ENCODE measurements around the gene ZYG11B.
A peak's percentile ranks its signal among the peaks of the same experiment; 100 is the strongest.
"Not testable (repeated sequence)": the region's sequence is repeated elsewhere in the genome, so short reads cannot be mapped to it uniquely, and the experiment has no call there.

The ZYG11B gene

DNA sequence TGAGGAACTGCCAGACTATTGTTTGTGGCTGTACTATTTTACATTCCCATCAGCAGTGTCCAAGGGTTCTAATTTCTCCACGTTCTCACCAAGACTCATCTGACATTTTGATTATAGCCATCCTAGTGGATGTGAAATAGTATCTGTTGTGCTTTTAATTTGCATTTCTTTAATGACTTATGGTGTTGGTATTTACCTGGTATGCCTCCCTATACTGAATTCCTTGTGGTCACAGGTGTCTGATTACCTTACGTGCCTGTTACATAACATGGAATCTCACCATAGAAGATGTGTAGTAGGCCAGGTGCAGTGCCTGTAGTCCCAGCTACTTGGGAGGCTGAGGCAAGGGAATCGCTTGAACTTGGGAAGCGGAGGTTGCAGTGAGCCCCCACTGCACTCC is 129.8 kb downstream of the ZYG11B start:
- Histone ChIP-seq H3K9ac (ENCODE audit: low read length) (no peak overlapping the region), H3K9me3 (ENCODE audit: control insufficient read depth, low read length) (no peaks in the 10 kb centered on the region), H3K36me3 (ENCODE audit: control insufficient read depth, insufficient read depth, low read length, severe bottlenecking) (no peaks in the 10 kb centered on the region), H3K27me3 (replicated peaks; ENCODE audit: control insufficient read depth, insufficient read depth, low read length) (no peaks in the 10 kb centered on the region), H3K4me3 (ENCODE audit: low read length) (no peak overlapping the region), H3K4me1 (ENCODE audit: control insufficient read depth, insufficient read depth, low read length) (no peaks in the 10 kb centered on the region)
- no peak for DNase-seq (ENCODE audit: low read depth)

DNA sequence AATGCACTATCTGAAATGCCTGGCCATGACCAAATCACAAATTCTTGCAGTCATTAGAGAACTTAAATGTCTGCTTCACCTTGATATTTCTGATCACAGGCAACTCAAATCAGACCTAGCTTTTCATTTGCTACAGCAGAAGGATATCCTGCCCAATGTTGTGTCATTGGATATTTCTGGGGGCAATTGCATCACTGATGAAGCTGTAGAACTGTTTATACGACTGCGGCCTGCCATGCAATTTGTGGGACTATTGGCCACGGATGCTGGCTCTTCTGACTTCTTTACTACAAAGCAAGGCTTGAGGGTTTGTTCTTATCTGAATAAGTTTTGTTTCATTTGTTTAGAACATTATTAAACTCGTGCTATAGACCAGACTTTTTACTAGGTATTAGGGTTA is 131.2 kb downstream of the ZYG11B start:
- DNase-seq (ENCODE audit: low read depth) = no peak
- H3K27me3 ChIP-seq (replicated peaks; ENCODE audit: control insufficient read depth, insufficient read depth, low read length) = no peaks in the 10 kb centered on the region
- H3K9ac ChIP-seq (ENCODE audit: low read length) = no peak overlapping the region
- H3K36me3 ChIP-seq (ENCODE audit: control insufficient read depth, insufficient read depth, low read length, severe bottlenecking) = no peaks in the 10 kb centered on the region
- no peak overlapping the region for H3K4me3 ChIP-seq (ENCODE audit: low read length)
- no peaks in the 10 kb centered on the region for H3K4me1 ChIP-seq (ENCODE audit: control insufficient read depth, insufficient read depth, low read length)
- H3K9me3 ChIP-seq (ENCODE audit: control insufficient read depth, low read length) = no peaks in the 10 kb centered on the region

GRCh38 chr1:52862666-52863458 is 136.6 kb downstream of the ZYG11B start:
- Histone ChIP-seq H3K27me3 (replicated peaks; ENCODE audit: control insufficient read depth, insufficient read depth, low read length) (no peaks in the 10 kb centered on the region), H3K9me3 (ENCODE audit: control insufficient read depth, low read length) (no peaks in the 10 kb centered on the region), H3K4me1 (ENCODE audit: control insufficient read depth, insufficient read depth, low read length) (no peaks in the 10 kb centered on the region), H3K36me3 (ENCODE audit: control insufficient read depth, insufficient read depth, low read length, severe bottlenecking) (no peaks in the 10 kb centered on the region), H3K9ac (ENCODE audit: low read length) (no peak overlapping the region), H3K4me3 (ENCODE audit: low read length) (no peak overlapping the region)
- DNase-seq (ENCODE audit: low read depth) = no peak

- no peaks in the 10 kb centered on the region for H3K9me3 ChIP-seq (ENCODE audit: control insufficient read depth, low read length)
- H3K27me3 ChIP-seq (replicated peaks; ENCODE audit: control insufficient read depth, insufficient read depth, low read length) = no peaks in the 10 kb centered on the region
- H3K36me3 ChIP-seq (ENCODE audit: control insufficient read depth, insufficient read depth, low read length, severe bottlenecking) = no peaks in the 10 kb centered on the region
- peak; percentile 41 for DNase-seq (ENCODE audit: low read depth)
- H3K9ac ChIP-seq (ENCODE audit: low read length) = no peak overlapping the region
- no peaks in the 10 kb centered on the region for H3K4me1 ChIP-seq (ENCODE audit: control insufficient read depth, insufficient read depth, low read length)
- no peak overlapping the region for H3K4me3 ChIP-seq (ENCODE audit: low read length)
Measured at GRCh38 chr1:52867087-52867863, 141.0 kb downstream of the ZYG11B start.

DNA sequence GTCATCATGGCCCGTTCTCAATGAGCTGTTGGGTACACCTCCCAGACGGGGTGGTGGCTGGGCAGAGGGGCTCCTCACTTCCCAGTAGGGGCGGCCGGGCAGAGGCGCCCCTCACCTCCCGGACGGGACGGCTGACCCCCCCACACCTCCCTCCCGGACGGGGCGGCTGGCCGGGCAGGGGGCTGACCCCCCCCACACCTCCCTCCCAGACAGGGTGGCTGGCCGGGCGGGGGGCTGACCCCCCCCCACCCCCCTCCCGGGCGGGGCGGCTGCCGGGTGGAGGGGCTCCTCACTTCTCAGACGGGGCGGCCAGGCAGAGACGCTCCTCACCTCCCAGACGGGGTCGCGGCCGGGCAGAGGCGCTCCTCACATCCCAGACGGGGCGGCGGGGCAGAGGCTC is 143.5 kb downstream of the ZYG11B start:
- H3K27me3 ChIP-seq (replicated peaks; ENCODE audit: control insufficient read depth, insufficient read depth, low read length); H3K4me3 ChIP-seq (ENCODE audit: low read length); H3K9me3 ChIP-seq (ENCODE audit: control insufficient read depth, low read length); H3K9ac ChIP-seq (ENCODE audit: low read length); DNase-seq (ENCODE audit: low read depth); H3K36me3 ChIP-seq (ENCODE audit: control insufficient read depth, insufficient read depth, low read length, severe bottlenecking); H3K4me1 ChIP-seq (ENCODE audit: control insufficient read depth, insufficient read depth, low read length): not testable (repeated sequence)

GRCh38 chr1:52876843-52877242 is 150.6 kb downstream of the ZYG11B start:
- DNase-seq (ENCODE audit: low read depth) = no peak
- Histone ChIP-seq H3K9ac (ENCODE audit: low read length) (no peak overlapping the region), H3K4me3 (ENCODE audit: low read length) (no peak overlapping the region), H3K36me3 (ENCODE audit: control insufficient read depth, insufficient read depth, low read length, severe bottlenecking) (no peaks in the 10 kb centered on the region), H3K4me1 (ENCODE audit: control insufficient read depth, insufficient read depth, low read length) (no peaks in the 10 kb centered on the region), H3K9me3 (ENCODE audit: control insufficient read depth, low read length) (no peaks in the 10 kb centered on the region), H3K27me3 (replicated peaks; ENCODE audit: control insufficient read depth, insufficient read depth, low read length) (no peaks in the 10 kb centered on the region)
